RWPE2 (cell line): ENCODE results near the gene TMEM14B.
"Not testable (repeated sequence)": the region's sequence is repeated elsewhere in the genome, so short reads cannot be mapped to it uniquely, and the experiment has no call there.

Experiments used
- ATAC-seq: fragments of 200-7000 bp; cut with Tn5 transposase; 3 replicates; pipeline ENCODE4 v1.9.1; 2021; ENCODE audit warnings: low read depth
- DNase-seq: peaks from one replicate; pipeline ENCODE4 v3.0.0-alpha.2; 2020; ENCODE audit warnings: low spot score
- H3K27ac ChIP-seq: fragments of 450-650 bp; 2 replicates; pipeline ENCODE4 v1.5.1; 2017; ENCODE audit warnings: mild to moderate bottlenecking; ENCODE audit not compliant: poor library complexity, severe bottlenecking
- H3K27me3 ChIP-seq: fragments of 250-450 bp; sonication (Bioruptor Pico); 2 replicates; pipeline ENCODE4 v1.5.1; 2021; ENCODE audit warnings: mild to moderate bottlenecking, moderate library complexity; ENCODE audit not compliant: insufficient read depth, poor library complexity, severe bottlenecking
- H3K36me3 ChIP-seq: fragments of 250-450 bp; sonication (Bioruptor Pico); 2 replicates; pipeline ENCODE4 v1.5.1; 2020; ENCODE audit warnings: low read depth, mild to moderate bottlenecking, moderate library complexity
- H3K4me1 ChIP-seq: fragments of 250-450 bp; sonication (Bioruptor Pico); 2 replicates; pipeline ENCODE4 v1.5.1; 2021; ENCODE audit warnings: mild to moderate bottlenecking, moderate library complexity; ENCODE audit not compliant: insufficient read depth, poor library complexity, severe bottlenecking
- H3K4me3 ChIP-seq: fragments of 250-450 bp; sonication (Bioruptor Pico); 2 replicates; pipeline ENCODE4 v1.5.1; 2021; ENCODE audit warnings: mild to moderate bottlenecking, moderate library complexity; ENCODE audit not compliant: severe bottlenecking
- H3K9me3 ChIP-seq: fragments of 250-450 bp; sonication (Bioruptor Pico); 2 replicates; pipeline ENCODE4 v1.5.1; 2021; ENCODE audit warnings: mild to moderate bottlenecking, moderate library complexity; ENCODE audit not compliant: severe bottlenecking
- TF ChIP-seq, protein P1 (sequence below): fragments of 450-650 bp; IDR thresholded peaks from one replicate; pipeline ENCODE4 v1.5.1; 2017; ENCODE audit warnings: mild to moderate bottlenecking, moderate library complexity; ENCODE audit not compliant: poor library complexity, severe bottlenecking

The TMEM14B gene

DNA sequence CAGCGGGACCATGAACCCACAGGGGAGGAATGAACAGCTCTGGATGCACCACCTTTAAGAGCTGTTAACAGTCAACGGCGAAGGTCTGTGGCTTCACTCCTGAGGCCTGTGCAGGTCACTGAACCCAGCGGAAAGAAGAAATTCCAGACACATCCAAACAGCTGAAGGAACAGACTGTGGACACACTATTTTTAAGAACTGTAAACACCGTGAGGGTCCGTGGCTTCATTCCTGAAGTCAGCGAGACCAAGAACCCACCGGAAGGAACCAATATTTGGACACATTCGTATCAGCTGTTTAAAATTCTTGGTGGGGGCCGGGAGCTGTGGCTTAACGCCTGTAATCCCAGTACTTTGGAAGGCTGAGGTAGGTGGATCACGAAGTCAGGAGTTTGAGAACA is 5.4 kb upstream of the TMEM14B start:
- DNase-seq (no peak), ATAC-seq (no peak)
- no peaks in the 10 kb centered on the region for H3K27me3 ChIP-seq
- no peaks in the 10 kb centered on the region for H3K9me3 ChIP-seq
- no peak overlapping the region for H3K27ac ChIP-seq
- TF ChIP-seq, protein P1, sequence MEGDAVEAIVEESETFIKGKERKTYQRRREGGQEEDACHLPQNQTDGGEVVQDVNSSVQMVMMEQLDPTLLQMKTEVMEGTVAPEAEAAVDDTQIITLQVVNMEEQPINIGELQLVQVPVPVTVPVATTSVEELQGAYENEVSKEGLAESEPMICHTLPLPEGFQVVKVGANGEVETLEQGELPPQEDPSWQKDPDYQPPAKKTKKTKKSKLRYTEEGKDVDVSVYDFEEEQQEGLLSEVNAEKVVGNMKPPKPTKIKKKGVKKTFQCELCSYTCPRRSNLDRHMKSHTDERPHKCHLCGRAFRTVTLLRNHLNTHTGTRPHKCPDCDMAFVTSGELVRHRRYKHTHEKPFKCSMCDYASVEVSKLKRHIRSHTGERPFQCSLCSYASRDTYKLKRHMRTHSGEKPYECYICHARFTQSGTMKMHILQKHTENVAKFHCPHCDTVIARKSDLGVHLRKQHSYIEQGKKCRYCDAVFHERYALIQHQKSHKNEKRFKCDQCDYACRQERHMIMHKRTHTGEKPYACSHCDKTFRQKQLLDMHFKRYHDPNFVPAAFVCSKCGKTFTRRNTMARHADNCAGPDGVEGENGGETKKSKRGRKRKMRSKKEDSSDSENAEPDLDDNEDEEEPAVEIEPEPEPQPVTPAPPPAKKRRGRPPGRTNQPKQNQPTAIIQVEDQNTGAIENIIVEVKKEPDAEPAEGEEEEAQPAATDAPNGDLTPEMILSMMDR = no peak
- H3K4me3 ChIP-seq = no peak overlapping the region
- no peaks in the 10 kb centered on the region for H3K4me1 ChIP-seq
- no peaks in the 10 kb centered on the region for H3K36me3 ChIP-seq

DNA sequence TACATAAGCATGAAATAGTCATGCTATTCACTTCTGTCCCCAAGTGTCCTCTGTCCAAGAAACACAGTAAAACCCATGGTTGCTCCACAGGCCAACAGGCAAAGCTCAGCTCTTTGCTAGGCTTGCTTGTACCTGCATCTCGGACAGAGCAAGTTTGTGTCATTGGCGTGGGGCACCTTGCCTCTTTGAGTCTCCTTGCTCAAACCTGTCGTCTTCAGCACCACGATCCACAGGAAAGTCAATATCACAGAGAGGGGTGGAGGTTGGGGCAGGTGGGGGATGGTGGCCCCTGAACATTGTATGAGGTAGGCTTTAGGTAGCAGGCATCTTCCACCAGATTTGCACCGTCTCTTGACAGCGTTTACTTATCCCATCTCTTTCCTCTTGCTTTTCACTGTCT is 4.1 kb upstream of the TMEM14B start:
- Histone ChIP-seq H3K9me3 (no peaks in the 10 kb centered on the region), H3K27ac (no peak overlapping the region), H3K36me3 (no peaks in the 10 kb centered on the region), H3K4me1 (no peaks in the 10 kb centered on the region), H3K4me3 (no peak overlapping the region), H3K27me3 (no peaks in the 10 kb centered on the region)
- DNase-seq = no peak
- TF ChIP-seq, protein P1 = no peak
- no peak for ATAC-seq

DNA sequence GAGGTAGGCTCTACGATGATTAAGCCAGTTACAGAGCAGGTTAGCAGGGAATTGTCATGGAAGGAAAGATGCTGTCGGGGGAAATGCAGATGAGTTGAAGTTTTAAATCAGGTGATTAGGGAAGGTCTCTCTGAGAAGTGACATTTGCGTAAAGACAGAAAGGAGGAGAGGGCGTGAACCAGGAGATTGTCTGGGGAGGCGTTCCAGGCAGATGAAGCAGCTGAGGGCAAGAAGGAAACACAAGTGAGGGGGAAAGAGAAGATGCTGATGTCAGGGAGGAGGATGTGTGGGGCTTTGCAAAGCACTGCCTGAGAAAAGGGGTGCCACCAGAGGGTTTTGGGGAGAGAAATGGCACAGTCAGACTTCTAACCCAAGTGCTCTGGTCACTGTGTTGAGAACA is 2.5 kb upstream of the TMEM14B start:
- H3K27ac ChIP-seq = no peak overlapping the region
- DNase-seq = no peak
- no peaks in the 10 kb centered on the region for H3K27me3 ChIP-seq
- H3K4me3 ChIP-seq = no peak overlapping the region
- H3K9me3 ChIP-seq = no peaks in the 10 kb centered on the region
- ATAC-seq = no peak
- peaks cover 9% of the 10 kb centered on the region for H3K36me3 ChIP-seq
- no peaks in the 10 kb centered on the region for H3K4me1 ChIP-seq
- TF ChIP-seq, protein P1 = no peak

DNA sequence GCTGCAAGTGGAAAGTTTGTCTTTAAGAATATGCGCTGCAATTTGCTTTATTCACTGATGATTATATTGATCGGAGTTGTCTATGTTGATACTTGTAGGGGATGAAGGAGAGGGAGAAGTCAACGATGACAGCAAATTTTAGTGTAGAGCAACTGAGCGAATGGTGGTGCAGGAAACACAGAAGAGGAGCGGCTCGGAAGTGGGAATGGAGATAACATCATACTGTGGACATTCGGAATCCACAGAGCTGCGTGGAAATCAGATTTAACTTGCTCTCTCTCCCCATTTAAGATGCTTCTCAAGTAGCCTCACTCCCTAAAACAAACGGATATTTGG is 722 bp upstream of the TMEM14B start:
- H3K27ac ChIP-seq = peak overlapping the region; percentile 36

DNA sequence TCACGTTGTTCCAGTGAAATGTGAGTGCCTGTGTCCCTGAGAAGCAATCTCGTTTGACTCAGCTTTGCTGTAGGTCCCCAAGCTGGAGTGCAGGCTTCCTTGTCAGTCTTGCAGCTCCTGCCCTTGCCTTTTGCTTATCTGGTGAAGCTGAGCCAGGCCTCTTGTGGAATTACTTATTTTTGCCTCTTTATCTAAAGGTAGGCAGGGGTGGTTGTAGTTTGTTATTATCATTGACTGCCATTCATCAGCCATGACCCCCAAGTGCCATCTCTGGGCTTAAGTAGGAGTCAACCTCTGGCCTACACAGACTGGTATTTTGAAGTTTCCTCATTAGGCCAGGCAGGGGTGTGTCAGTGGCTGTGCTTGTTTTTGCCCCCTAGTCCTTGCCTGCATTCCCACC is 2.1 kb downstream of the TMEM14B start:
- H3K27ac ChIP-seq = no peak overlapping the region
- H3K9me3 ChIP-seq = no peaks in the 10 kb centered on the region
- H3K36me3 ChIP-seq = peaks cover 45% of the 10 kb centered on the region
- ATAC-seq (no peak), DNase-seq (no peak)
- TF ChIP-seq, protein P1 = no peak
- no peaks in the 10 kb centered on the region for H3K4me1 ChIP-seq
- H3K4me3 ChIP-seq = no peak overlapping the region
- no peaks in the 10 kb centered on the region for H3K27me3 ChIP-seq

More for the DNA sequence above, 722 bp upstream of the TMEM14B start:
- peak overlapping the region; percentile 49 for H3K4me3 ChIP-seq
- no peaks in the 10 kb centered on the region for H3K9me3 ChIP-seq
- H3K36me3 ChIP-seq = peaks cover 25% of the 10 kb centered on the region
- no peak for ATAC-seq
- H3K4me1 ChIP-seq = no peaks in the 10 kb centered on the region
- TF ChIP-seq, protein P1 = no peak
- DNase-seq = no peak
- H3K27me3 ChIP-seq = no peaks in the 10 kb centered on the region

DNA sequence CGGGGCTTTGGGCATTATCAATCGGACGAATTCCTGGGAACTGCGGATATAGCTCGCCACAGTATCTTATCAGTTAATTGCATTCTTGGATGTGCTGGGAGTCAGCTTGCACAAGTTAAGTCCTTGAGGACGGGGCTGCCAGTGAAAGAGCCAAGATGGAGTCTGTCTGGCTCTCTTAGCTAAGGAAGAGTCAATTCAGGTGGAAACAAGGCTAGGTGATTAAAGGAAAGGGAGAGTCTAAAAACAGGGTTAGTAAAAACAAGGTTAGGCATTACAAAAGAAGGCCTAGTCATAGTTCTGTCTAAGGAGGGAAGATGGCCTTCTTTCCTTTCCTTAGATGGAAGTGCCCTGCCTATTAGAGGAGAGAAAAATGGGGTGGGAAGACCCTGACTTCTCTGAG is 3.0 kb downstream of the TMEM14B start:
- peaks cover 53% of the 10 kb centered on the region for H3K36me3 ChIP-seq
- not testable (repeated sequence) for H3K4me1 ChIP-seq, ATAC-seq, H3K27ac ChIP-seq, H3K27me3 ChIP-seq, DNase-seq, H3K9me3 ChIP-seq, H3K4me3 ChIP-seq

DNA sequence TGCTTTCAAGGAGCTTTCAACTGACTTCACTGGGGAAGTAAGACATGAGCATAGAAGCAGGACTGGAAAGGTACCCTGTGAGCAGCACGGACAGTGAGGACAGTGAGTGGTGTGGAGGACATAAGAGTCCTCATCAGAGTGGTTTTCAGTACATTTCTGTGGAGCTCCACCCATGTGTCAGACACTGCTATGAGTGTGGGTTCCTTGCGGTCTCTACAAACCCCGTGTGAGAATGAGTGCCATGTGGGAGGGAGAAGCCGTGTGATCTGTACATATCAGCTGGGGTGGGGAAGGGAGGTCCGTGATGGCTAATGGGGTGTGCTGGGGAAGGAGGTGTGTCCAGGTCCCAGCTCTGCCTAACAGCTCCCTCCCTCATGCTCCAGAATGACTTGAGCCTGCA is 4.2 kb downstream of the TMEM14B start:
- not testable (repeated sequence) for H3K27ac ChIP-seq, DNase-seq
- H3K36me3 ChIP-seq = peaks cover 63% of the 10 kb centered on the region

More for the DNA sequence above, 4.2 kb downstream of the TMEM14B start:
- not testable (repeated sequence) for H3K27me3 ChIP-seq, H3K4me3 ChIP-seq, ATAC-seq, H3K9me3 ChIP-seq, H3K4me1 ChIP-seq
